GM12891 (cell line): ENCODE data around the gene CLDN12.

Source experiments
- DNase-seq: peaks from one replicate; pipeline ENCODE4 v3.0.0; 2011; ENCODE audit warnings: low spot score; ENCODE audit not compliant: insufficient read length
- FAIRE-seq: peaks from 2 replicates; lab custom pipeline; 2011; peaks lifted over from hg19 to GRCh38; lab: Jason Lieb, UNC
- PAX5 ChIP-seq: IDR thresholded peaks from 2 replicates; pipeline ENCODE4 v1.6.1; 2011; ENCODE audit warnings: low read length, moderate library complexity, mild to moderate bottlenecking; ENCODE audit not compliant: insufficient read depth, severe bottlenecking
- POLR2A ChIP-seq: IDR thresholded peaks from 2 replicates; pipeline ENCODE4 v1.6.1; 2011; ENCODE audit warnings: low read depth, low read length, control low read depth
- POLR2AphosphoS5 ChIP-seq: IDR thresholded peaks from 2 replicates; pipeline ENCODE4 v1.6.1; 2011; ENCODE audit warnings: low read depth, low read length, control low read depth
- POU2F2 ChIP-seq: IDR thresholded peaks from 2 replicates; pipeline ENCODE4 v1.6.1; 2011; ENCODE audit warnings: low read depth, mild to moderate bottlenecking, control low read depth, low read length, moderate library complexity
- SPI1 ChIP-seq: IDR thresholded peaks from 2 replicates; pipeline ENCODE4 v1.6.1; 2011; ENCODE audit warnings: low read depth, low read length, control low read depth
- TAF1 ChIP-seq: IDR thresholded peaks from 2 replicates; pipeline ENCODE4 v1.6.1; 2011; ENCODE audit warnings: low read depth, low read length, control low read depth

CLDN12 gene

DNA sequence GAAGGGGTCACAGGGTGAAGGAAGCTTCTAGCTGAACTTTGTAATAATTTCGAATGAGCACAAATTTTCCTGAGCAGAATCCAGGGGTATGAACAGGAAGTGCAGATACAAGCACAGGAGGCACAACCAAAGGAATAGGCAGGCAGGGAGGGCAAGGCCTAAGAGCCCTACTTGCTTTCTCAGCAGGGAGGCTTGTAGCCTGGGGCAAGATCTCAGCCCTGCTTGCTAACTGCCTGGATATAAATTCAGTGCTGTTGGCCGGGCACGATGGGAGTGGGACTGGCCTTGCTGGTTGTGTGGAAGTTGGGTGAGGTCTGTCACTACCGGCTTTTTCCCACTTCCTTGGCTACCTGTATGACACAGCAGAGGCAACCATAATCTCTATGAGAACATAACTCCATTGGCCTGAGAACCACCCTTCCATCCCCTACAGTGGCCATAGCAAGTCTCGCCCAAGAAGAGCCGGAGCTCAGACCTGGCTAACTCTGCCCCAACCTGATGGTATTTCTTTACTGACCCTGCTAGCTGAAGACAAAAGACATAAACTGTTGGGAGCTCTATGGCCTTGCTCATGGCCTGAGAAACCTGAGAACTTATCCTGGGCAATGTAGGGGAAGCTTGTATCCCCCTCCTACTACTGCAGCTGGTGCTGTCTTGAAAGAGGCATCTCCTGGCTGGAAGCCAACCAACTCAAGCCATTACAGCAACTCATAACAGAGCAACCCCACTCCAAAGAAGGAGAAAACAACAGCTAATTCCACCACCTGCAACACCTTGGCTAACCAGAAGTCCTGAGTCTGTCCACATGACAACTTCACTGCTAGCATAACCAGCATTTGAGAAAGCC lies 27.6 kb downstream of the CLDN12 start:
- DNase-seq, result no peak
- TF ChIP-seq SPI1 (no peak), PAX5 (no peak), POLR2A (no peak), POLR2AphosphoS5 (no peak), POU2F2 (no peak), TAF1 (no peak)

DNA sequence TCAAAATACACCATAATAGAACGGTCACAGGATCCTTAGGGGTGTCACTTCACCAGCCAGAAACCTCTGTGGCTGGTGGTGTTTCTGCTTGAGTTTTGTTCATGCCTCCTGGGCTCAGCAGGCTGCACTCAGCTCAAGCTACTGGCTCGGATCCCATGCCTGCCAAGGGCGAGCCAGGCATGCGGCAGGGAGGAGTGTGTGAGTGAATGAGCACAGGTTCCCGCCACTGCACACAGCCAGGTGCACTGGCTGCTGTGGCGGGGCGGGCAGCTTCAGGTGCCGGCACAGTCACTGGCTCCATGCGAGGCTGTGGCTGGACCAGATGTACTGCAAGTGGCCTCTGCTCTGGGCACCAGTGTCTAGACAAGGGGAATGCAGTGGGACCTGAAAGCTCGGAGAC lies 29.5 kb downstream of the CLDN12 start:
- no peak for DNase-seq
- TF ChIP-seq SPI1, result no peak
- no peak for TF ChIP-seq POU2F2
- no peak for TF ChIP-seq TAF1
- TF ChIP-seq POLR2AphosphoS5, result no peak
- no peak for TF ChIP-seq PAX5
- TF ChIP-seq POLR2A, result no peak
- no peak for FAIRE-seq

More for the DNA sequence above, 27.6 kb downstream of the CLDN12 start:
- FAIRE-seq, result no peak

DNA sequence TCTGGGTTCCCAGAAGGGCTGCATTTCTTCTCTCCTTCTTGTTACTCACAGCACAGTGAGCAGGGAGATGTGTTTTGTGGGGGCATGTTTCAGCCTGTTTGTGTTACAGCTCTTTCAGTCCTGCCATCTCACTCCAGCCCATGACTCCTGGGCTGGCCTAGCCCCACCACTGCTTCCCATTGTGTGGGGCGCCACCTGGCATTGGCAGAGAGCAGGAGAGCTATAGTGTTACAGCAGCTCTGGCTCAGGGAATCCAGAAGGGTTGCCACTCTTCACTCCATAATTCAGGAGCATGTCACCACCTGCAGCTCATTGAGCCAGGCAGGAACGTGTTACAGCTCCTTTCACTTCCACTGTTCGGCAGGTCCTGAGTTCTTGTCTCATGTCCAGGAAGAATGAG lies 30.0 kb downstream of the CLDN12 start:
- DNase-seq, result no peak
- TF ChIP-seq SPI1, result no peak
- FAIRE-seq, result no peak

- no peak for FAIRE-seq
- no peak for TF ChIP-seq SPI1
- DNase-seq, result no peak
These were observed 42.4 kb downstream of the CLDN12 start for GRCh38 chr7:90445633-90446032.

DNA sequence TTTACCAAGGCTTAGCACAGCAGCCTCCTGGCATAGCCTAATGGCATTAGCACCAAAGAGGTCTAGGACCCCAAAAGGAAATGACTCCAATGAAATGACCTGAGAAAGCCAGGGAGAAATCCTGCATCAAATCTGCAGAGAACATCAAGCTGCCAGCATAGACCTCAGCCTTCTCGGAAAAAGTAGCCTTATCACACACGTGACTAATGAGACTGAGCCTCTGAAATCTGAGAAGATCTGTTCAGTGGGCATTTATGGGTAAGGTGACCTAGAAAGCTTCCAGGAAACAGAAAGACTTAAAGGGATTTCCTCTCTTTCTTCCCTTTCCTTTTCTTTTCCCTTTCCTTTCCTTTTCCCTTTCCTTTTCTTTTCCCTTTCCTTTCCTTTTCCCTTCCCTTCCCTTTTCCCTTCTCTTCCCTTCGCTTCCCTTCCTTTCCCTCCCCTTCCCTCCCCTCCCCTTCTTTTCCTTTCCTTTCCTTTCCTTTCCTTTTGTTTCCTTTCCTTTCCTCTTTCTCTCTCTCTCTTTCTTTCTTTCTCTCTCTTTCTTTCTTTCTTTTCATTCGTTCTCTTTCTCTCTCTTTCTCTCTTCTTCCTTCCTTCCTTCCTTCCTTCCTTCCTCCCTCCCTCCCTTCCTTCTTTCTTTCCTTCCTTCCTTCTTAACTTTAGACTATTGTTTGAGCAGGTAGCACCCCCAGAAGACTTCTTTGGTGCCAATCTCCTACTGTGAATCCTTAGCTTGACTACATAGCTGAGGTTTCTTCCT lies 43.1 kb downstream of the CLDN12 start:
- DNase-seq, result no peak
- TF ChIP-seq SPI1, result no peak
- no peak for FAIRE-seq

- FAIRE-seq (no peak), DNase-seq (no peak)
- TF ChIP-seq POU2F2 (no peak), POLR2AphosphoS5 (no peak), PAX5 (no peak), POLR2A (no peak), TAF1 (no peak), SPI1 (no peak)
These were observed 50.1 kb downstream of the CLDN12 start for GRCh38 chr7:90453259-90453891.

DNA sequence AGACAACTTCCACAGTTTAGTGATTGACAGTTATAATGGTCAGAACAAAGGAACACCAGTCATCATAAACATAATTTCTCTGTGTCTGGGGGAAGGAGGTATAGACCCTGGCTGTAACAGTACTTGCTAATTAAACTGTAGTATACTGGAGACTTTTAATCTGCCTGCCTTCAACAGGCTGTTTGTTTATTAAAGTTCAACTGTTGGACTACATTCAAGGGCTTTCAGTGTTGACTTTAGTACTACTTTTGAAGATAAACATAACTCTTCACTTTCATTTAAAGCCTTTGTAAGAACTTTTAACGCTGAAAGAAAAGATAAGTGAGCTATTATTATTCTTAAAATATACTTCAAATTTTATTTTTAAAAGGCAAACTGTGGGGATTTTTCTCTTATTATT lies 50.7 kb downstream of the CLDN12 start:
- FAIRE-seq (no peak), DNase-seq (no peak)
- TF ChIP-seq TAF1 (no peak), SPI1 (no peak), PAX5 (no peak)

DNA sequence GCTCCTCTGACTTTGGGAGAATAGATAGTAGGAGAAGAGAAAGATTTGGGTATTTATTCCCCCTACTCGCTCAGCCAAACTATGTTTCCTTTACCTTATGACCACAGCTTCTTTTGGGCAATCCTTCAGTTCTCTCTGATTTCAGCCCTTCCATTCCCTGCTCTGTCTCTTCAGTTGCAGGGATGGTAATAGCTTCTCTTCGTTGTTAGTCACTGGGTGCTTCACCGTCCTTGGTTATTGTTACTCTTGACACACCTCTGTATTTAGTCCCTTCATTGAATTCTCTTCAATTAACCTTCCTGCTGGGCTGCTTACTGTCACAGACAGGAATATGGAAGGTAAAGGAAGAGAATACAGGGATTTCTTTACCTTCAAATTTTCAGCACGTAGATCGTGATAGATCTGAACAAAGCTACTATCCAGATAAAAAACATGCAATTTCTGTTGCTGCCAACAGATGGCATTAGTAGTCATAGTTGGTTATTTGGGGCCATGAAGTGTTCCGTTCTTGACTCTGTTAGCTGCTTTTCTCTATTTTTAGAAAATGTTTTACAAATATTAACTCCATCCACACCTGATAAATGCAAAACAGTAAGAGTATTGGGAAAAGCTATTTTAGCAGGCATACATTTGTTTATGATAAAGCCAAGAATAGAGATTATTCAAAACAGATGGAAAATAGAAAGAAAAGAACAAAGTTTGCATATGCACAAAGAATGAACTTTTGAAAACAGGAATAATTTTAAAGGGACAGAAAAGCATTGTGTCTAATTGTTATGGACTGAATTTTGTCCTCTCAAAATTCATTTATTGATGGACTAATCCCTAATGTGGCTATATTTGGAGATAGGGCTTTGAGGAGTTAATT lies 52.1 kb downstream of the CLDN12 start:
- peak; percentile 78 for FAIRE-seq
- TF ChIP-seq PAX5 (no peak), POU2F2 (no peak), POLR2AphosphoS5 (no peak), SPI1 (no peak), POLR2A (no peak), TAF1 (no peak)
- DNase-seq, result peak; percentile 18

- DNase-seq, result no peak
- no peak for FAIRE-seq
- no peak for TF ChIP-seq POLR2A
- TF ChIP-seq PAX5, result no peak
- no peak for TF ChIP-seq TAF1
These were observed 54.8 kb downstream of the CLDN12 start for GRCh38 chr7:90458104-90458503.

DNA sequence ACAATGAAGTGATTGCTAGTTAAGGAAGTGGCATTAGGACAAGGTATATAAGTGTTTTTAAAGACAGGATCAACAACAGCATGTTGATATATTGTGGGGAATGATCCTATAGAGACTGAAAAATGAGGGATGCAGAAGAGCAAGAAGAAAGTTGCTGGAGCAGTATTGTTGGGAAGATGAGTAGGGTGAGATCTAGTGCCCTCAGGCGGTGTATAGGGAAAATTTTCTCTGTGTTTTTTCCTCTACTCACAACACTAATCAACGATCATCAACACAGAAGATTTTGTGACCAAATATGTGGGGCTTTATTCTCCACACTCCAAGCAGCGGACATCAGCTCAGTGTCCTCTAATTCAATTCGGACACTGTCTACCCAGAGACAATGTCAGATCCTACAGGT lies 56.6 kb downstream of the CLDN12 start:
- no peak for TF ChIP-seq POLR2AphosphoS5
- TF ChIP-seq TAF1, result no peak
- no peak for TF ChIP-seq SPI1
- no peak for TF ChIP-seq PAX5
- no peak for TF ChIP-seq POU2F2
- no peak for TF ChIP-seq POLR2A
- DNase-seq, result no peak
- no peak for FAIRE-seq
